ENCODE results near the gene ILDR1.
"Not testable (repeated sequence)": the region's sequence is repeated elsewhere in the genome, so short reads cannot be mapped to it uniquely, and the experiment has no call there.

ILDR1 gene

DNA sequence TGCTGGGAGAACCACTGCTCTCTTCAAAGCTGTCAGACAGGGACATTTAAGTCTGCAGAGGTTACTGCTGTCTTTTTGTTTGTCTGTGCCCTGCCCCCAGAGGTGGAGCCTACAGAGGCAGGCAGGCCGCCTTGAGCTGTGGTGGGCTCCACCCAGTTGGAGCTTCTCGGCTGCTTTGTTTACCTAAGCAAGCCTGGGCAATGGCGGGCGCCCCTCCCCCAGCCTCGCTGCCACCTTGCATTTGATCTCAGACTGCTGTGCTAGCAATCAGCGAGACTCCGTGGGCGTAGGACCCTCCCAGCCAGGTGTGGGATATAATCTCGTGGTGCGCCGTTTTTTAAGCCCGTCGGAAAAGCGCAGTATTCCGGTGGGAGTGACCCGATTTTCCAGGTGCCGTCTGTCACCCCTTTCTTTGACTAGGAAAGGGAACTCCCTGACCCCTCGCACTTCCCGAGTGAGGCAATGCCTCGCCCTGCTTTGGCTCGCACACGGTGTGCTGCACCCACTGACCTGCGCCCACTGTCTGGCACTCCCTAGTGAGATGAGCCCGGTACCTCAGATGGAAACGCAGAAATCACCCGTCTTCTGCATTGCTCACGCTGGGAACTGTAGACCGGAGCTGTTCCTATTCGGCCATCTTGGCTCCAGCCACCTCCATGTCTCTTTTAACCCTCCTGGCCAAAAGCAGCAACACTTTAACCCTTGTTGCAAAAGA is 83.7 kb downstream of the ILDR1 start:
- DNase-seq: not testable (repeated sequence)
